HCT116 (cell line): ENCODE results near the gene RARS1. TPM values are rescaled to one million over a fixed set of nuclear protein-coding genes. Genes with fewer than 3 reads are reported as not detected.

Source experiments
- ATAC-seq: fragments of 200-7000 bp; cut with Tn5 transposase; 2 replicates; pipeline ENCODE4 v1.9.1; 2020; ENCODE audit warnings: mild to moderate bottlenecking, moderate library complexity
- BruUV-seq: library from RNA; stranded (reverse); fragments of 400-500 nt; replicated peaks from 2 replicates; lab custom pipeline; 2021; lab: Mats Ljungman, UMichigan
- CTCF ChIA-PET: fragments of 300-600 bp; sonication (Branson Sonifier 250); formaldehyde crosslinking; loops from one replicate; lab custom pipeline; 2021; ENCODE audit warnings: antibody characterized with exemption; lab: Charles Lee
- POLR2A ChIA-PET: fragments of 300-600, 350-600 bp; sonication (Branson Sonifier 250); formaldehyde crosslinking; loops from one replicate; lab custom pipeline; 2021; ENCODE audit warnings: antibody characterized with exemption; lab: Charles Lee
- RAD21 ChIA-PET, 2 experiments: fragments of 300-600 bp; sonication (Branson Sonifier 250); formaldehyde crosslinking; loops; one replicate each; lab custom pipeline; 2023; ENCODE audit warnings: low total read pairs in 2 of 2; ENCODE audit not compliant: uncharacterized antibody in 2 of 2, unreplicated experiment in 2 of 2, low non-redundant PET in 1 of 2; lab: Charles Lee
- DNase-seq: peaks from one replicate; pipeline ENCODE4 v3.0.0-alpha.2; 2010; ENCODE audit warnings: low read depth, low spot score
- H2AFZ ChIP-seq: fragments of 200-600 bp; shearing (Covaris generic), sonication (generic); 2 replicates; pipeline ENCODE4 v1.6.1; 2017; ENCODE audit warnings: low read depth, mixed run types, mixed read lengths, antibody characterized with exemption, low read length; ENCODE audit not compliant: poor library complexity, severe bottlenecking
- H3K27ac ChIP-seq: 2 replicates; pipeline ENCODE4 v1.5.1; 2012; ENCODE audit warnings: low read depth, low read length
- H3K27me3 ChIP-seq: fragments of 200-600 bp; sonication (generic); 2 replicates; pipeline ENCODE4 v1.6.1; 2016; ENCODE audit warnings: mixed run types, low read length, mixed read lengths; ENCODE audit not compliant: insufficient read depth
- H3K36me3 ChIP-seq, 2 experiments: fragments of 200-500 bp in 1 of 2; fragments of 200-600 bp in 1 of 2; sonication (Bioruptor generic) in 1 of 2; sonication (generic) in 1 of 2; 2 replicates each; pipeline versions ENCODE4 v1.5.1 to v1.6.1; 2014 to 2016; ENCODE audit warnings: low read length in 2 of 2, inconsistent platforms in 1 of 2, mixed read lengths in 1 of 2, mixed run types in 1 of 2; ENCODE audit not compliant: insufficient read depth in 2 of 2, control insufficient read depth in 1 of 2
- H3K4me1 ChIP-seq, 2 experiments: fragments of 200-600 bp in 1 of 2; sonication (generic) in 1 of 2; 2 replicates each; pipeline versions ENCODE4 v1.5.1 to v1.6.1; 2012 to 2017; ENCODE audit warnings: low read length in 2 of 2, inconsistent platforms in 1 of 2, mild to moderate bottlenecking in 1 of 2, mixed read lengths in 1 of 2, mixed run types in 1 of 2, moderate library complexity in 1 of 2; ENCODE audit not compliant: insufficient read depth in 2 of 2, control insufficient read depth in 1 of 2
- H3K4me2 ChIP-seq: fragments of 200-600 bp; sonication (generic); 2 replicates; pipeline ENCODE4 v1.6.1; 2017; ENCODE audit warnings: mixed run types, low read length, mixed read lengths
- H3K4me3 ChIP-seq, 2 experiments: fragments of 200-600 bp in 1 of 2; sonication (generic) in 1 of 2; replicated peaks in 1 of 2; 2 replicates each; pipeline ENCODE4 v1.5.1; 2011 to 2016; ENCODE audit warnings: low read length in 2 of 2, control low read depth in 1 of 2, low read depth in 1 of 2, mild to moderate bottlenecking in 1 of 2, mixed read lengths in 1 of 2, mixed run types in 1 of 2
- H3K79me2 ChIP-seq: fragments of 200-600 bp; sonication (generic); 2 replicates; pipeline ENCODE4 v1.6.1; 2017; ENCODE audit warnings: mild to moderate bottlenecking, mixed run types, low read length, moderate library complexity, mixed read lengths; ENCODE audit not compliant: insufficient read depth
- H3K9ac ChIP-seq: fragments of 200-600 bp; sonication (generic); 2 replicates; pipeline ENCODE4 v1.6.1; 2016; ENCODE audit warnings: low read length, mixed read lengths
- H3K9me2 ChIP-seq: fragments of 200-600 bp; sonication (generic), shearing (Covaris generic); 2 replicates; pipeline ENCODE4 v1.6.1; 2017; ENCODE audit warnings: mixed run types, mild to moderate bottlenecking, moderate library complexity; ENCODE audit not compliant: insufficient read depth
- H3K9me3 ChIP-seq, 2 experiments: fragments of 200-500 bp in 1 of 2; fragments of 200-600 bp in 1 of 2; sonication (Bioruptor generic) in 1 of 2; sonication (generic) in 1 of 2; 2 replicates each; pipeline ENCODE4 v1.6.1; 2014 to 2017; ENCODE audit warnings: low read length in 2 of 2, mixed read lengths in 2 of 2, inconsistent platforms in 1 of 2, low read depth in 1 of 2, mild to moderate bottlenecking in 1 of 2, mixed run types in 1 of 2, moderate library complexity in 1 of 2; ENCODE audit not compliant: control insufficient read depth in 1 of 2, insufficient read depth in 1 of 2
- H4K20me1 ChIP-seq: fragments of 200-600 bp; sonication (generic), shearing (Covaris generic); 2 replicates; pipeline ENCODE4 v1.6.1; 2017; ENCODE audit warnings: mixed run types, mild to moderate bottlenecking, moderate library complexity; ENCODE audit not compliant: insufficient read depth
- ATF3 ChIP-seq: IDR thresholded peaks from 2 replicates; pipeline ENCODE4 v1.6.1; 2012
- CBX3 ChIP-seq: IDR thresholded peaks from 2 replicates; pipeline ENCODE4 v1.6.1; 2012; ENCODE audit warnings: low read depth
- CTCF ChIP-seq, 3 experiments: fragments of 200-600 bp in 1 of 3; sonication (generic) in 1 of 3; IDR thresholded peaks in 2 of 3; conservative IDR thresholded peaks in 1 of 3; 2 replicates each; pipeline ENCODE4 v1.5.1; 2012 to 2017; ENCODE audit warnings: low read depth in 2 of 3, low read length in 2 of 3, antibody characterized with exemption in 1 of 3, borderline replicate concordance in 1 of 3, control low read depth in 1 of 3, mild to moderate bottlenecking in 1 of 3, mixed read lengths in 1 of 3, mixed run types in 1 of 3, moderate library complexity in 1 of 3; ENCODE audit not compliant: insufficient read depth in 1 of 3
- EGR1 ChIP-seq: IDR thresholded peaks from 2 replicates; pipeline ENCODE4 v1.6.1; 2012; ENCODE audit warnings: low read depth
- EZH2 ChIP-seq: fragments of 200-600 bp; sonication (generic); IDR thresholded peaks from 2 replicates; pipeline ENCODE4 v1.6.1; 2017; ENCODE audit warnings: antibody characterized with exemption, mixed run types
- FOSL1 ChIP-seq: IDR thresholded peaks from 2 replicates; pipeline ENCODE4 v1.6.1; 2012; ENCODE audit warnings: low read depth
- MAX ChIP-seq: IDR thresholded peaks from 2 replicates; pipeline ENCODE4 v1.6.1; 2012
- POLR2A ChIP-seq: IDR thresholded peaks from 2 replicates; pipeline ENCODE4 v1.7.0; 2011; ENCODE audit warnings: borderline replicate concordance; ENCODE audit not compliant: insufficient read depth, insufficient read length; ENCODE audit errors: extremely low read depth
- REST ChIP-seq: IDR thresholded peaks from 2 replicates; pipeline ENCODE4 v1.6.1; 2012; ENCODE audit warnings: low read depth
- SIN3A ChIP-seq: IDR thresholded peaks from 2 replicates; pipeline ENCODE4 v1.6.1; 2012; ENCODE audit warnings: low read depth
- TCF7L2 ChIP-seq: IDR thresholded peaks from 2 replicates; pipeline ENCODE4 v1.7.0; 2011; ENCODE audit warnings: borderline replicate concordance, inconsistent platforms; ENCODE audit not compliant: insufficient read depth, insufficient read length; ENCODE audit errors: extremely low read depth
- intact Hi-C: fragments of 100-400 bp; cut with micrococcal nuclease; formaldehyde crosslinking; loops from 2 replicates; pipeline ENCODE4 v1.10.0; 2022
- total RNA-seq: library from RNA; stranded (reverse); gene quantifications from one replicate; pipeline ENCODE4 v1.2.1, GENCODE V29; 2021; ENCODE audit not compliant: unreplicated experiment

Gene RARS1
- total RNA-seq, 1 experiment from 2014 or later = 122 TPM

- POLR2A ChIA-PET = no interaction called here
- no peak for ATAC-seq
These were observed 44.4 kb downstream of the RARS1 start for GRCh38 chr5:168530621-168531150.

DNA sequence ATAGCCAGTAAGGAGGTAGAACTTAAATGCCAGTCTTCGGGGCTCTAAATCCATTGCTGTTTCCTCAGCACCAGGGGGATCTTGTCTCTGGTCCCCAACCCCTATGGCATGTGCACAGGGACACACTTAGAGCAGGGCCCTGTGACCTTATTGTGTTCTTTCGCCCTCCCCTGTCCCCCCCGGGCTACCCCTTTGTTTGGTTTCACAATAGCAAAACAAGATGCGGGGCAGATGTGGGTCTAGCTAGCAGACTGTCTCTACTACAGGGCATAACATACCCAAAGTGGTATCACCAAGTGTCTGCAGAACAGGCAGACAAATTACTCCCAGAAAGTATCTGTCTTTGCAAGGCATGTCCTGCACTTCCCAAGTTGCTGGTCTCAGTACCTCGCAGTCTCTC, 44.9 kb downstream of the RARS1 start:
- no TSS peak for BruUV-seq
- Histone ChIP-seq H3K27me3 (no peaks in the 10 kb centered on the region), H4K20me1 (no peaks in the 10 kb centered on the region), H3K9me3 (no peaks in the 10 kb centered on the region), H3K4me3 (no peak overlapping the region), H3K9ac (no peak overlapping the region), H3K27ac (no peak overlapping the region), H3K79me2 (no peaks in the 10 kb centered on the region), H3K9me2 (no peaks in the 10 kb centered on the region), H2AFZ (no peak overlapping the region), H3K4me1 (no peaks in the 10 kb centered on the region), H3K4me2 (no peak overlapping the region), H3K36me3 (no peaks in the 10 kb centered on the region)
- intact Hi-C loops = no loop called here
- no peak for ATAC-seq
- POLR2A ChIA-PET = no interaction called here
- no peak for DNase-seq
- RAD21 ChIA-PET = no interaction called here
- CTCF ChIA-PET = no interaction called here
- TF ChIP-seq POLR2A (no peak), EGR1 (no peak), REST (no peak), TCF7L2 (no peak), FOSL1 (no peak), CTCF (IDR thresholded peaks at IDR 0.05 in 2 of 3, conservative IDR thresholded peaks at IDR 0.05 in 1 of 3; ENCODE audit: borderline replicate concordance in 1 of 3, insufficient read depth in 1 of 3, low read depth in 2 of 3, low read length in 2 of 3) (no peak), CBX3 (no peak), SIN3A (no peak)

More at GRCh38 chr5:168530621-168531150, 44.4 kb downstream of the RARS1 start:
- RAD21 ChIA-PET = no interaction called here
- no peak for DNase-seq
- Histone ChIP-seq H3K9me3 (no peaks in the 10 kb centered on the region), H3K4me2 (no peak overlapping the region), H3K79me2 (no peaks in the 10 kb centered on the region), H2AFZ (no peak overlapping the region), H3K9me2 (no peaks in the 10 kb centered on the region), H3K27ac (no peak overlapping the region), H3K27me3 (no peaks in the 10 kb centered on the region), H3K36me3 (no peaks in the 10 kb centered on the region), H3K4me1 (no peaks in the 10 kb centered on the region), H3K4me3 (no peak overlapping the region), H3K9ac (no peak overlapping the region), H4K20me1 (no peaks in the 10 kb centered on the region)
- intact Hi-C loops = no loop called here
- no TSS peak for BruUV-seq
- TF ChIP-seq EZH2 (no peak), ATF3 (no peak), POLR2A (no peak), EGR1 (no peak), MAX (no peak)
- CTCF ChIA-PET = no interaction called here
